ENCODE data around the gene IRF1. TPM values are rescaled to one million over a fixed set of nuclear protein-coding genes. Genes with fewer than 3 reads are reported as not detected.
A peak's percentile ranks its signal among the peaks of the same experiment; 100 is the strongest.

Gene IRF1
- total RNA-seq, 1 donor from 2014 or later = 50.1 TPM

DNA sequence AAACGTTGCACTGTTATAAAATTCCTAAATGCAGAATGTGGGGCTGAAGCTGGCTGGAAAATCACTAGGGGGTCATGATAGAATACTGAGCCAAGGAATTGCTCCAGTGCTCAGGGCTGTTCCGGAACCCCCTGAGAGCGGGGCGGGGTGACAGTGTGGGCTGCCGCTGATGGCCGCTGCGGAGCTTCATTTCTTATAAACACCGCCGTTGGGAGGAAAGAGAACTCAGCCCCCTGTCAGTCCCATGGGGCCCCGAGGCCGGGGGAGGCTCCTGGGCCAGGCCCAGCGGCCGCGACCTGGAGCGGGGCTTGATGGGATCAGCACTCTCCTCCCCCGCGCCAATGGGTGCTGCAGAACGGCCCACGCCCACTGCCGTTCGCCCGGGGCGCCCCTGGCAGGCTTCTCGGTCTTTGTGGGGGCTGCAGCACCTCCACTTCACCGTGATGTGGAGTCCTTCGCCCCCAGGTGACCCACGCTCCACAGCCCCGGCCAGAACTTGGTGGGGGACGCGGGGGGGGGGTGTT lies 5.2 kb upstream of the IRF1 start:
- Mint-ChIP-seq H3K27ac (peak overlapping the region; percentile 92), H3K9me3 (no peaks in the 10 kb centered on the region), H3K27me3 (peaks cover 15% of the 10 kb centered on the region), H3K4me3 (peak overlapping the region; percentile 91), H3K36me3 (no peaks in the 10 kb centered on the region), H3K4me1 (ENCODE audit: unreplicated experiment) (peaks cover 5% of the 10 kb centered on the region)
- DNase-seq (ENCODE audit: extremely low spot score, unreplicated experiment) = peak; percentile 74
- TF ChIP-seq, protein P1, sequence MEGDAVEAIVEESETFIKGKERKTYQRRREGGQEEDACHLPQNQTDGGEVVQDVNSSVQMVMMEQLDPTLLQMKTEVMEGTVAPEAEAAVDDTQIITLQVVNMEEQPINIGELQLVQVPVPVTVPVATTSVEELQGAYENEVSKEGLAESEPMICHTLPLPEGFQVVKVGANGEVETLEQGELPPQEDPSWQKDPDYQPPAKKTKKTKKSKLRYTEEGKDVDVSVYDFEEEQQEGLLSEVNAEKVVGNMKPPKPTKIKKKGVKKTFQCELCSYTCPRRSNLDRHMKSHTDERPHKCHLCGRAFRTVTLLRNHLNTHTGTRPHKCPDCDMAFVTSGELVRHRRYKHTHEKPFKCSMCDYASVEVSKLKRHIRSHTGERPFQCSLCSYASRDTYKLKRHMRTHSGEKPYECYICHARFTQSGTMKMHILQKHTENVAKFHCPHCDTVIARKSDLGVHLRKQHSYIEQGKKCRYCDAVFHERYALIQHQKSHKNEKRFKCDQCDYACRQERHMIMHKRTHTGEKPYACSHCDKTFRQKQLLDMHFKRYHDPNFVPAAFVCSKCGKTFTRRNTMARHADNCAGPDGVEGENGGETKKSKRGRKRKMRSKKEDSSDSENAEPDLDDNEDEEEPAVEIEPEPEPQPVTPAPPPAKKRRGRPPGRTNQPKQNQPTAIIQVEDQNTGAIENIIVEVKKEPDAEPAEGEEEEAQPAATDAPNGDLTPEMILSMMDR (conservative IDR thresholded peaks at IDR 0.05) = no peak

DNA sequence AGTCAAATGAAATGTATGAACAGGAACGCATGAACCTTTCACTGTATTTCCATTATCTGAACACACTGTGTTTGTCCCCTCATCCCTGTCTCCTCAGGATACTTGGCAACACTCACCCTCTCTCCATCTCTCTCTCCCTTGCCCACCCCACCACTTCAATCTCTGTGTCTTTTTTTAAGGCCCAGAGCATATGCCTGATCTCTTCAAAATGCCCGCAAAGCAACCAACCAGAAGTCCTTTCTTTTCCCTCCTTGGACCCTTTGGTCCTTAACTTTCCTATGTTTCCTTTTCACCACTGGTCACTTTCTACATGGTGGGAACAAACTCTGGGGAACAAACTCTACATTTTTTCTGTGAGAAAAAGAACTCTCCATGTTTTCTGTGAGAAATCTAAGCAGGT lies 3.2 kb upstream of the IRF1 start:
- Mint-ChIP-seq H3K27ac (peak overlapping the region; percentile 9), H3K36me3 (no peaks in the 10 kb centered on the region), H3K9me3 (no peaks in the 10 kb centered on the region), H3K4me1 (ENCODE audit: unreplicated experiment) (peaks cover 5% of the 10 kb centered on the region), H3K27me3 (peaks cover 15% of the 10 kb centered on the region), H3K4me3 (peak overlapping the region; percentile 47)
- TF ChIP-seq, protein P1 (conservative IDR thresholded peaks at IDR 0.05) = no peak
- no peak for DNase-seq (ENCODE audit: extremely low spot score, unreplicated experiment)

DNA sequence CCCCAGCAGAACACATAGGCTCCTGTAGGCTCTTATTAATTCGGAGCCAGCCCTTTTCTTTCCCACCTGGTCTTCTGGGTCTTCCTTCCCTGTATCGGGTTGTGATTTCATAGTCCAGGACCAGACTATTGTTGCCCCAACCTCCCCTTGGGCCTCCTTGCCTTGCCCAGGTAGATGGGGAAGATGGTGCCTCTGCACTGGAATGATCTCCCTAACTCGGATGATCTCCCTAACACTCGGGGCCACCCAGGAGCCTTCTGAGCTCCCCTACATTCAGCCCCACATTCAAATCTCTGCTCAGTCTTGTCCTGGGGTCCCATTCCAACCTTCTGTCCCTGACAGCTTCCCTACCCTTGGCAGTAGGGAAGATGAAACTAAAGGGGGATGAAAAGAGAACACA lies 2.7 kb upstream of the IRF1 start:
- TF ChIP-seq, protein P1 (conservative IDR thresholded peaks at IDR 0.05) = no peak
- no peak overlapping the region for H3K4me3 Mint-ChIP-seq
- H3K36me3 Mint-ChIP-seq = no peaks in the 10 kb centered on the region
- H3K27ac Mint-ChIP-seq = no peak overlapping the region
- peaks cover 5% of the 10 kb centered on the region for H3K4me1 Mint-ChIP-seq (ENCODE audit: unreplicated experiment)
- no peaks in the 10 kb centered on the region for H3K9me3 Mint-ChIP-seq
- H3K27me3 Mint-ChIP-seq = peaks cover 15% of the 10 kb centered on the region
- DNase-seq (ENCODE audit: extremely low spot score, unreplicated experiment) = peak; percentile 13

DNA sequence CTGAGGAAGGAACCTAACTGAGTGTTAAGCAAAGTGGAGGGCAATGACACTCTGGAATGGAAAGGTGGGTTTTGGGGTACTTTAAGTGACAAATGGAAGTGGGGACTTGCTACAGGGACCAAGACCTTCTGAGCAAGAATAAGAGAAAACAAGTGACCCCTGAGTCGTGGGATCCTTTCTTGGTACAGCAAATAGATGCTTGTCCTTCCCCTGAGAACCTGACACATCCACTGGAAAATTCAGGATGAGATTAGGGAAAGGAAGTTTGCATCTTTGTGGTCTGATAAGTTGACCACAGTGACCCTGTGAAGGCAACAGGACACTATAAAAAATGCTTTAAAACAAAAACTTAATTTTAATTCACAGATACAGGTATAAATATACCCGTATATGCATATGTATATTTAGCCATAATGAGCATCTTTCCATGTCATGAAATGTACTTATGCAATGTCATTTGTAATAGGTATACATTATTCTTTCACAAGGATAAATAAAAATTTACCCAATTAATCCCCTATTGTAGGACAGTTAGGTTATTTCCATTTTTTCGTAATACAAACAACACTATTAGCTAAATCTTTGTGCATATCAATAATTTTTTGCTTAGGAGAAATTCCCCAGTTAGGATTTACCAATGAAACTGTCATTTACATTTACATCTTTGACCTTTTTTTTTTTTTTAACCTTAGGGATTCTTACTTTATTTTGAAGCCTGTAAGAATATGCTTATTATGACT lies 2.0 kb upstream of the IRF1 start:
- H3K4me3 Mint-ChIP-seq = peak overlapping the region; percentile 80
- no peaks in the 10 kb centered on the region for H3K36me3 Mint-ChIP-seq
- peaks cover 15% of the 10 kb centered on the region for H3K27me3 Mint-ChIP-seq
- peak overlapping the region; percentile 50 for H3K27ac Mint-ChIP-seq
- TF ChIP-seq, protein P1 (conservative IDR thresholded peaks at IDR 0.05) = no peak
- H3K9me3 Mint-ChIP-seq = no peaks in the 10 kb centered on the region
- DNase-seq (ENCODE audit: extremely low spot score, unreplicated experiment) = no peak
- H3K4me1 Mint-ChIP-seq (ENCODE audit: unreplicated experiment) = peaks cover 5% of the 10 kb centered on the region

DNA sequence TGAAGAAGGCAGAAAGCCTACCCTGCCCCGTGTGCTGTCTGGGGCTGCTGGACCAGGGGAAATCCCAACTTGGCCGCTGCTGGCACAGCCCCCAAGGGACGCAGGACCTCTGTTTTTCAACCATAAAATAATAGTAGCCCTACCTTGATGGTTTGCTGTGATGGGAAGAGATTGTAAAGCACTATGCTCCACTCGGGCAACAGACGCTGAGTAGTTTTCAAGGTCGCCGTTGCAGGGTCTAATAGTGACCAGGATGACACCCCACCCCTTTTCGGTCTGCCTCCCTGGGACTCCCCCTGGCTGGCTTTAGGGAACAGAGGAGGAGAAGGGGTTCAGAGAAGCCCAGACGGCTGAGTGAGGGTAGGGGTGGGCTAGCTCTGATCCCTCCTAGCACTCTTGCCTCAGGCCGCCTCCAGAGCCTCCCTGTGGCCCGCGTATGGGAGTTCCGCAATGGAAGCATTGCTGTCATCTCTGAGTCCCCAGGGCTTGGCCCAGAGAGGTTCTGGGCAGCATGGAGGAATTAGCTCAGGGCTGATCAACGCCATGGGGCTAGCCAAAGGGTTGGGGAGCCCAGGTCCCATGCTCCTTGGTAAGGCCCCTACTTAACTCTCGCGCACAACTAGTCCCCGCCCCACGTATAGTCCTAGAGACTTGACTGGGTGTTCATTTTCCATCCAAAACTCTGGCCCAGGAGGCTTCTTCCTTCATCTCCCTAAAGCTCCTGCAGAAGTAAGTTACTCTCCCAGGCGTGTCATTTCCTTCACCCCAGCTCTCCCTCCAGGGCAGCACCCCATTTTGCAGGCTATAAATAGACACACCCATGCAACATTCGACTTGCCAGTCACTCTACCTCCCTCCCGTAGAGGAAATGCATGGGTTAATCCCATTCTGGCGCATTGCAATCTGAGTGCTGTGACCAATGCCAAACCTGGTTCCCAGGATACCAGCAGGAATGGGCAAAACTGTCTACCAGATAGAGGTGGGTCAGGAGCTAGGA lies 1.1 kb upstream of the IRF1 start:
- peak; percentile 58 for DNase-seq (ENCODE audit: extremely low spot score, unreplicated experiment)
- peaks cover 5% of the 10 kb centered on the region for H3K4me1 Mint-ChIP-seq (ENCODE audit: unreplicated experiment)

More for the DNA sequence above, 1.1 kb upstream of the IRF1 start:
- no peaks in the 10 kb centered on the region for H3K9me3 Mint-ChIP-seq
- peak overlapping the region; percentile 50 for H3K27ac Mint-ChIP-seq
- peaks cover 2% of the 10 kb centered on the region for H3K36me3 Mint-ChIP-seq
- H3K27me3 Mint-ChIP-seq = peaks cover 15% of the 10 kb centered on the region
- H3K4me3 Mint-ChIP-seq = peak overlapping the region; percentile 80
- TF ChIP-seq, protein P1 (conservative IDR thresholded peaks at IDR 0.05) = no peak
